ENCODE results near the gene CACNA1D.

GRCh38 chr3:53703630-53704362 is 209.4 kb downstream of the CACNA1D start:
- TF ChIP-seq POLR2A (IDR thresholded peaks at IDR 0.05; ENCODE audit: low read depth) (no peak), CTCF (IDR thresholded peaks at IDR 0.05) (no peak), EP300 (IDR thresholded peaks at IDR 0.05) (no peak), POLR2AphosphoS5 (IDR thresholded peaks at IDR 0.05) (no peak)

Measured in esophagus muscularis mucosa (tissue), 4 donors.